Raji (cell line): ENCODE data around the gene NTN3.

Experiments
- POLR2A ChIP-seq: IDR thresholded peaks from 2 replicates; pipeline ENCODE4 v1.6.1; 2011; ENCODE audit warnings: low read depth, low read length, control low read depth; ENCODE audit not compliant: insufficient read depth

Gene NTN3

DNA sequence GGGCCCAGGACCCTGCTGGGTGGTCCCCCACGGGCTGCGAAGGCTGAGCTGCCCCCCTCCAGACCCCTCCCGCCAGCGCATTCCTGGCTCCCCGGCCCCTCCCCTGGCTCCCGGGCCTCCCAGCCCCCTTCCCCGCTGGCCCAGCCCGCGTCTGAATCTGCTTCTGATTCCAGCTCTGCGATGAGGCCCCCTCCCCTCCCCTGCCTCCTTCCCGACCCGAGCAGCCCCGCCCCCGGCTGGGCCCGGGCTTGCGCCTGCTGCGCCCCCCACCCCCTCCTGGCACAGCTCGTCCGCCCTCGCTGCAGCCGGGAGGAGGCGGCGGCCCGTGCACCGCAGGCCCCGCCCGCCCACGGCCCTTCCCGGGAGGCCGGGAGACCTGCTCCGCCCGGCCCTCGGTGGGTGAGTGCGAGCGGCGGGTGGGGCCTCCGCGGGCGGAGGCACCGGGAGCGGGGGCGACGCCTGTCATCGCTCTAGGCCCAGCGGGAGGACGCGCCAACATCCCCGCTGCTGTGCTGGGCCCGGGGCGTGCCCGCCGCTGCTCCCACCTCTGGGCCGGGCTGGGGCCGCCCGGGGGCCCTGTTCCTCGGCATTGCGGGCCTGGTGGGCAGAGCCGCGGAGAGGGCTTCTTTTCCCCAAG is at the start of gene NTN3:
NTN3 (plus strand) TSS at position 282 of the 637 bp plus-strand sequence. CDS start 405 bp downstream, outside the sequence.
- no peak for TF ChIP-seq POLR2A

- peak; percentile 36; the same call in 1 of the 2 replicates for TF ChIP-seq POLR2A
These were observed 48.8 kb upstream of the NTN3 start for GRCh38 chr16:2422123-2422867.

- TF ChIP-seq POLR2A, result no peak
These were observed 46.8 kb upstream of the NTN3 start for GRCh38 chr16:2424061-2425007.

DNA sequence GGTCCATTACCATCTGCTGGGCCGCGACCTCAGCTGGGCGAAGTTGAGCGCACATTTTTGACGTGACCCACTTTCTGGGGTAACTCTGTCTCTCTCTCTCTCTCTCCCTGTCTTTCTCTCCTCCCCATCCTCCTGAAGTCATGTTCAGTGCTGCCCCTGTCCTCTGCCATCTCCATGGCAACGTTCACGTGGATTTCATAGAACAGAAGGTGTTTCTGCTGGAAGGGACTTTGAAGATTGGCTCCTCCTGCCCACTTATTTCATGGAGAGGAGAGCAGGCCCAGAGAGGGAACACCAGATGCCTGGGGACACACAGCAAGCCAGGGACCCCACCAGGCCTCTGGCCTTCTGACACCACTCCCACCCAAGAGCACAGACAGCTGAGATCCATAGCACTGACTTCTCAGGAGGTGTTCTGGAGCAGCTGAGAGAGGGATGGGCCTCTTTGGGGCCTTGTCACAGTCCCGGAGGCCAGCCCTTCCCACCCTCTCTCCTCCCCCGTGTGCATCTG is 46.0 kb upstream of the NTN3 start:
- TF ChIP-seq POLR2A, result no peak

GRCh38 chr16:2425825-2426430 is 45.2 kb upstream of the NTN3 start:
- TF ChIP-seq POLR2A, result no peak

- peak; percentile 32; the same call in 1 of the 2 replicates for TF ChIP-seq POLR2A
These were observed 44.1 kb upstream of the NTN3 start for GRCh38 chr16:2426941-2427361.

DNA sequence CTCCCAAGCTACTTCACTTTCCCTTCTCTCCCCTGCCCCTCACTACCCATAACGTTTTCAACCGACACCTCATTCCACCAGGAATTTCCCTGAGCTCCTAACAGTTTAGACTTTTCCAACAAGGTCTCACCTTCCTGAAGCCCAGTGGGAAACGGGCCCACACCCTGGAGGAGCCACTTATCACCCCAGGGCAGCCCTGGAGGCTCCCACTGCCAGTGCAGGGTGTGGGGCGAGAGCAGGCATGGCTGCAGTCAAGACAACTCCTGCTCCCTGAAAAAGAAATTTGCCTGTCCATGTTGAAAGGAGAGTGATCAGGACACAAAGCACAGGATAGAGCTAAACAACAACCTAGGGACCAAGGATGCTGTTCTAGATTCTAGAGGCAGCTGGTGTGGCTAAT is 43.6 kb upstream of the NTN3 start:
- no peak for TF ChIP-seq POLR2A

- no peak for TF ChIP-seq POLR2A
These were observed 42.9 kb upstream of the NTN3 start for GRCh38 chr16:2428051-2428783.

DNA sequence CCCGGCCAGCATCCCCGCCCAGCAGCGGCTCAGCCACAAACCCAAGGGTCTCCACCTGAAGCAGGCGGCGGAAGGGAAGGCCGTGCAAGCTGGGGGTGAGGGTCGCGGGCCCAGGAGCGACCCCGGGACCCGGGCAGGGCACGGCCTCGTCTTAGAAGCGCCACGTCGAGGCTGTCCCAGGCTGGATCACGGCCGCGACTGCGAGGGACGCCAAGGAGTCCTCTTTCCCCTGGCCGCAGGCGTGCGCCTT is 42.4 kb upstream of the NTN3 start:
- TF ChIP-seq POLR2A, result no peak

DNA sequence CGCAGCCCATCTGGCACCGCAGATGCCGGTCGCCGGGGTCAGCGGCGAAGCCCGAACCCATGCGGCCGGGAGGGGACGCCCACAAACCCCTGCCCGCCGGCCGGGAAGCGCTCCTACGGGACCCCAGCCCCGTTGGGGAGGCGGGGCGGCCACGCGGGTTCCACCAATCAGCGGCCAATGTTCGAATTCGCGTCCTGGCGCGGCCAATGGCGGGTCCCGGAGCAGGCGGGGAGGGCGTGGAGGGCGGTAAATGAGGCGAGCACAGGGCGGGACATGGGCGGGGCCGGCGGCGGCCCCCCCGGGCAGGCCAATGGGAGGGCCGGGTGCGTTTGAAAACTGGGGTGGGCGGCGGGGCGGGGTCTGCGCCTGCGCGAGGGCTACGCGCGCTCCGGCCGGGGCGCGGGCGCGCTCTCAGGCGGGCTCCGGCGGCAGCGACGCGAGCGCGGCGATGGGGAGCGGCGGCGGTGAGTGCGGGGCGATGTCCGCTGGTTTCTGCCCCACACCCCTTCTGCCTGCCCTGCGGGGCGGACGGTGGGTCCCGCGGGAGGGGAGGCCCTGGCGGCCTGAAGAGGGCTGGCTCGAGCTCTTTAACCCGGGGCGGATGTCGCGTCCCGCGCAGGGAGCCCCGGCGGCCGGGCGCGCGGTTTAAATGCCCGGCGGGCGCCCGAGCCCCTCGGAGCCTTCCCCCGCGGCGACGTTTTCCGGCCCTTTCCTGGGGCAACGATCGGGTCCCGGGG is 41.9 kb upstream of the NTN3 start, which contains the start of gene CCNF:
CCNF (plus strand) TSS at position 414 of the 737 bp plus-strand sequence; CDS start at position 449, 35 bp downstream.
- TF ChIP-seq POLR2A, result peak; percentile 73

DNA sequence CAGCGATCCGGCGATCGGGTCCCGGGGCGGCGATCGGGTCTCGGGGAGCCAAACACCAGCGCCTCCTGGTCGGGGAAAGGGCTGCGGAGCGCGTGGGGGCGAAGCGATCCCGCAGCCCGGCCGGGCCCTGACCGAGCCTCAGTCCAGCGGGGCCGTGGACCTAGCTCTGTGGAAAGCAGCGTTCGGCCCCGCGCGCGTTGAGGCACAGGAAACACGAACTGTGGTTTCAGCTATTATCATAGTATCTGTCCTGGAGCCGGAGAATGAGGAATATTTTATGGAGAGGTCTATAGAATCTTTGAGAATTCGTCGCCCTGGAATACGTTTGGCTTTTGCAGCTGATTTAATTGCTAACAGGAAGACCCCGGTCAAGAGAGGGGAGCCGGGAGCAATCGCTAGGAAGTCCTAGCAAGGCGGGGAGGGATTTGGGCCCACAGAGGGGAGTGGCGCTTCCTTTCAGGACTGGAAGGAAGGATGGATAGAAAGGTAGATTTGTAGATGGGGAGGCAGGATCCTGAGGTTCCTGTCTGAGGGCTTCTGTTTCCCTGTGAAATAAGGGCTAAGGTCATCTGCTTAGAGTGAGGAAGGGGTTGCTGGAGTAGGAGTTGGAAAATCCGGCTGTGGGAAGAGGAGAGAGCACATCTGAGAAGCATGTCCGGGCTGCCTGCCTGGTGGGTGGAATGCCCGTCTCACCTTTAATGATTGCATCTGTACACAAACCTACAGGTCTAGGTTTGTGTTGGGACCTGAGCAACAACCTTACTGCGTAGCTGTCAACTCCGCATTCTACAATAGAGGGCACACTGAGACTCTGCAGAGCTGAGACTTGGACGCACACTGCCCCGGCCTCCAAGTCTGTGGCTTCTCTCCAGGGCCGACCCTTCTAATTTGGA is 41.1 kb upstream of the NTN3 start:
- TF ChIP-seq POLR2A, result no peak

- TF ChIP-seq POLR2A, result no peak
These were observed 38.8 kb upstream of the NTN3 start for GRCh38 chr16:2432286-2432685.
